ENCODE data around the gene GALNT3.
A peak's percentile ranks its signal among the peaks of the same experiment; 100 is the strongest.

Gene GALNT3

GRCh38 chr2:165718610-165719210 is 75.3 kb downstream of the GALNT3 start:
- DNase-seq = no peak

- DNase-seq = no peak
Measured at GRCh38 chr2:165716091-165716490, 78.0 kb downstream of the GALNT3 start.

- no peak for DNase-seq
Measured at GRCh38 chr2:165706960-165707487, 87.0 kb downstream of the GALNT3 start.

GRCh38 chr2:165701147-165701546 is 92.9 kb downstream of the GALNT3 start:
- DNase-seq = no peak

- DNase-seq = no peak
Measured at GRCh38 chr2:165700531-165700930, 93.5 kb downstream of the GALNT3 start.

GRCh38 chr2:165699946-165700345 is 94.1 kb downstream of the GALNT3 start:
- DNase-seq = no peak

GRCh38 chr2:165698444-165698884 is 95.6 kb downstream of the GALNT3 start:
- peak; percentile 40 for DNase-seq

GRCh38 chr2:165697748-165698443 is 96.2 kb downstream of the GALNT3 start:
- no peak for DNase-seq

Data from fibroblast of skin of right biceps (primary cell).